Spleen (tissue), 11 donors: ENCODE data around the gene WNT9A. TPM values are rescaled to one million over a fixed set of nuclear protein-coding genes. Genes with fewer than 3 reads are reported as not detected.
"Not testable (repeated sequence)": the region's sequence is repeated elsewhere in the genome, so short reads cannot be mapped to it uniquely, and the experiment has no call there.

Experiments
- DNase-seq: peaks from one replicate; pipeline ENCODE4 v3.0.0-alpha.2; 2020
- H3K27ac ChIP-seq, 8 donors: fragments of 200-600 bp; sonication (generic) in 7 of 8; 1 replicate in 4 of 8; 2 replicates in 4 of 8; pipeline versions ENCODE4 v1.5.0 to v1.8.0; 2016 to 2021; ENCODE audit warnings: inconsistent platforms in 4 of 8, mild to moderate bottlenecking in 4 of 8, moderate library complexity in 1 of 8
- H3K27me3 ChIP-seq, 7 donors: fragments of 200-600 bp; sonication (generic) in 6 of 7; replicated peaks in 1 of 7; 1 replicate in 4 of 7; 2 replicates in 3 of 7; pipeline versions ENCODE4 v1.5.0 to v1.8.0; 2016 to 2021; ENCODE audit warnings: inconsistent platforms in 3 of 7, mild to moderate bottlenecking in 1 of 7
- H3K36me3 ChIP-seq, 6 donors: fragments of 200-600 bp; sonication (generic) in 5 of 6; 1 replicate in 4 of 6; 2 replicates in 2 of 6; pipeline versions ENCODE4 v1.5.0 to v1.8.0; 2016 to 2021; ENCODE audit warnings: inconsistent platforms in 2 of 6
- H3K4me1 ChIP-seq, 6 donors: fragments of 200-600 bp; sonication (generic) in 5 of 6; 1 replicate in 3 of 6; 2 replicates in 3 of 6; pipeline versions ENCODE4 v1.5.0 to v1.8.0; 2016 to 2021; ENCODE audit warnings: inconsistent platforms in 3 of 6
- H3K4me3 ChIP-seq, 8 donors: fragments of 200-600 bp; sonication (generic) in 7 of 8; 1 replicate in 4 of 8; 2 replicates in 4 of 8; pipeline versions ENCODE4 v1.5.0 to v1.8.0; 2016 to 2021; ENCODE audit warnings: inconsistent platforms in 4 of 8, mild to moderate bottlenecking in 4 of 8, moderate library complexity in 2 of 8
- H3K9me3 ChIP-seq, 8 donors: fragments of 200-600 bp; sonication (generic) in 7 of 8; 1 replicate in 4 of 8; 2 replicates in 4 of 8; pipeline versions ENCODE4 v1.5.0 to v1.8.0; 2016 to 2021; ENCODE audit warnings: inconsistent platforms in 4 of 8
- POLR2A ChIP-seq, 3 donors: fragments of 450-650 bp; IDR thresholded peaks; one replicate each; pipeline ENCODE4 v1.5.1; 2017; ENCODE audit warnings: antibody characterized with exemption in 3 of 3, mild to moderate bottlenecking in 1 of 3
- POLR2AphosphoS5 ChIP-seq, 3 donors: sonication (generic); formaldehyde crosslinking; IDR thresholded peaks; one replicate each; pipeline ENCODE4 v1.5.1; 2017; ENCODE audit warnings: antibody characterized with exemption in 3 of 3
- WGBS, 5 donors: extraction: QIAGEN DNeasy Blood & Tissue Kit in 3 of 5; methylation state at CpG; one replicate each; pipeline versions ENCODE4 v1.1.5 to v1.1.7; 2013 to 2018; 5-methylcytosine and 5-hydroxymethylcytosine counted together
- intact Hi-C: fragments of 100-400 bp; cut with DNase I; formaldehyde crosslinking; loops from one replicate; pipeline ENCODE4 v1.15.0; 2023; ENCODE audit warnings: low total_unique reads
- polyA plus RNA-seq, 3 donors: library from polyadenylated mRNA; stranded (reverse); fragments of 200-250 nt; gene quantifications; one replicate each; pipeline ENCODE4 v1.2.1, GENCODE V29; 2013
- total RNA-seq, 7 donors: library from RNA; depleted of rRNA in 3 of 7; stranded (reverse); fragments of >200 nt in 3 of 7; fragmentation: NEBNext Ultra II Directional in 4 of 7; extraction: Animal tissue kit (Norgen Biotek cat#: 25700) in 4 of 7; gene quantifications; one replicate each; pipeline versions ENCODE4 v1.1.0 to v1.2.1, GENCODE V29; 2016 to 2021
- TF ChIP-seq, protein P1 (sequence below), 11 experiments: fragments of 200-600 bp in 7 of 11; fragments of 450-650 bp in 4 of 11; sonication (generic) in 4 of 11; IDR thresholded peaks in 8 of 11; conservative IDR thresholded peaks in 3 of 11; 1 replicate in 7 of 11; 2 replicates in 4 of 11; pipeline versions ENCODE4 v1.4.0 to v1.8.0; 2016 to 2021; ENCODE audit warnings: antibody characterized with exemption in 11 of 11, inconsistent platforms in 4 of 11, mild to moderate bottlenecking in 1 of 11
- donor health status: healthy with polysubstance abuse.
- donor health status: DM: no; HTN: no; CAD: no; lungs with moderate emphysema.
- donor health status: DM: no; HTN: no; CAD: no.
- donor health status: Bipolar disorder and iron deficiency.
- donor health status: healthy.
- donor health status: DM: no; HTN: no; CAD: no.
- donor health status: DM: yes; HTN: yes; CAD: no.

The WNT9A gene
- total and polyA plus RNA-seq, 10 donors: 0.08 to 3.6 (median 0.77) TPM

- H3K36me3 ChIP-seq, H3K27me3 ChIP-seq, DNase-seq, intact Hi-C loops, H3K4me1 ChIP-seq, H3K27ac ChIP-seq, H3K4me3 ChIP-seq, H3K9me3 ChIP-seq: not testable (repeated sequence)
- 75 to 94% (median 90%) methylated on average over 2 of the region's 2 CpGs for WGBS, 5 donors
Observed at GRCh38 chr1:227966733-227967132, 19.0 kb upstream of the WNT9A start.

- no peaks in the 10 kb centered on the region for H3K9me3 ChIP-seq
- peaks cover 0 to 32% (median 5%) of the 10 kb centered on the region in 7 donors for H3K27me3 ChIP-seq
- H3K4me3 ChIP-seq: no peak overlapping the region
- intact Hi-C loops: no loop called here
- no peaks in the 10 kb centered on the region for H3K36me3 ChIP-seq
- H3K27ac ChIP-seq: no peak overlapping the region
- TF ChIP-seq, protein P1, sequence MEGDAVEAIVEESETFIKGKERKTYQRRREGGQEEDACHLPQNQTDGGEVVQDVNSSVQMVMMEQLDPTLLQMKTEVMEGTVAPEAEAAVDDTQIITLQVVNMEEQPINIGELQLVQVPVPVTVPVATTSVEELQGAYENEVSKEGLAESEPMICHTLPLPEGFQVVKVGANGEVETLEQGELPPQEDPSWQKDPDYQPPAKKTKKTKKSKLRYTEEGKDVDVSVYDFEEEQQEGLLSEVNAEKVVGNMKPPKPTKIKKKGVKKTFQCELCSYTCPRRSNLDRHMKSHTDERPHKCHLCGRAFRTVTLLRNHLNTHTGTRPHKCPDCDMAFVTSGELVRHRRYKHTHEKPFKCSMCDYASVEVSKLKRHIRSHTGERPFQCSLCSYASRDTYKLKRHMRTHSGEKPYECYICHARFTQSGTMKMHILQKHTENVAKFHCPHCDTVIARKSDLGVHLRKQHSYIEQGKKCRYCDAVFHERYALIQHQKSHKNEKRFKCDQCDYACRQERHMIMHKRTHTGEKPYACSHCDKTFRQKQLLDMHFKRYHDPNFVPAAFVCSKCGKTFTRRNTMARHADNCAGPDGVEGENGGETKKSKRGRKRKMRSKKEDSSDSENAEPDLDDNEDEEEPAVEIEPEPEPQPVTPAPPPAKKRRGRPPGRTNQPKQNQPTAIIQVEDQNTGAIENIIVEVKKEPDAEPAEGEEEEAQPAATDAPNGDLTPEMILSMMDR (IDR thresholded peaks at IDR 0.05 in 8 of 11, conservative IDR thresholded peaks at IDR 0.05 in 3 of 11): no peak
- TF ChIP-seq POLR2A (IDR thresholded peaks at IDR 0.05) (no peak), POLR2AphosphoS5 (IDR thresholded peaks at IDR 0.05) (no peak)
- DNase-seq: no peak
- WGBS, 5 donors: 37 to 43% (median 38%) methylated on average over 4 of the region's 4 CpGs
- no peaks in the 10 kb centered on the region for H3K4me1 ChIP-seq
Observed at GRCh38 chr1:227961651-227962466, 14.1 kb upstream of the WNT9A start.

GRCh38 chr1:227959325-227959860, 11.7 kb upstream of the WNT9A start:
- 83 to 95% (median 92%) methylated on average over 10 of the region's 10 CpGs for WGBS, 5 donors
- H3K4me1 ChIP-seq: no peaks in the 10 kb centered on the region
- DNase-seq: peak; percentile 9
- H3K9me3 ChIP-seq: peaks cover 0 to 6% (median 0%) of the 10 kb centered on the region in 8 donors
- H3K27me3 ChIP-seq: peaks cover 0 to 53% (median 10%) of the 10 kb centered on the region in 7 donors
- H3K4me3 ChIP-seq: no peak overlapping the region
- TF ChIP-seq, protein P1 (IDR thresholded peaks at IDR 0.05 in 8 of 11, conservative IDR thresholded peaks at IDR 0.05 in 3 of 11): no peak
- no peak for TF ChIP-seq POLR2A (IDR thresholded peaks at IDR 0.05)
- H3K36me3 ChIP-seq: no peaks in the 10 kb centered on the region
- intact Hi-C loops: no loop called here
- H3K27ac ChIP-seq: no peak overlapping the region

DNA sequence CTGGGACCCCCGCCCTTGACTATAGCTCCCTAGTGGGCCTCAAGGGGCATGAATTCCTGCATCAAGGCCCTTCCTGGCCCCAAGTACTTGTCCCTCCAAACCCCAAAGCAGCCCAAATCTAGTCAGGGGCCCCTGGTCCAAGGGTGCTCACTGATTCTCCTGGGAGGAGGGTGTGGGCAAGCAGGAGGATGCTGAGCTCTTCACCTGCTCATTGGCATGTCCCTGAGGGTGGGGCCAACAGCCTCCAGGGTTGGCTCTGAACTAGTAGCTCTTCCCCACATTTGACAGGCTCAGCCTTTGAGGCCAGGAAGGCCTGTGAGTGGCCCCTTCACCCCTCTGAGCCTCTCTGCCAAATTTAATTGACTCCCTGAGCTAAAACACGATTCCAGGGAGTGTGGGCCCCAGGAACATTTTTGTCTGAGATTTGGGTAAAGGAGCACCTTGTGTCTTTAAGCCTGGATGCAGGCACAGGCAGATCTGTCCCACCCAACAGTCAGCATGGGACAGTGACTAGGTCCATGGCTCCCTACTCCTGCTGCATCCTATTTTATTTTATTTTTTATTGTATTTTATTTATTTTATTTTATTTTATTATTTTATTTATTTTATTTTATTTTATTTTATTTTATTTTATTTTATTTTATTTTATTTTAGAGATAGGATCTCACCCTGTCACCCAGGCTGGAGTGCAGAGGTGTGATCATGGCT, 11.0 kb upstream of the WNT9A start:
- intact Hi-C loops: no loop called here

More for the DNA sequence above, 11.0 kb upstream of the WNT9A start:
- no peak overlapping the region for H3K27ac ChIP-seq
- H3K4me3 ChIP-seq: no peak overlapping the region
- WGBS, 5 donors: 60 to 68% (median 64%) methylated on average over 2 of the region's 2 CpGs
- no peak for TF ChIP-seq POLR2AphosphoS5 (IDR thresholded peaks at IDR 0.05)
- TF ChIP-seq, protein P1 (IDR thresholded peaks at IDR 0.05 in 8 of 11, conservative IDR thresholded peaks at IDR 0.05 in 3 of 11): no peak
- peaks cover 0 to 60% (median 13%) of the 10 kb centered on the region in 7 donors for H3K27me3 ChIP-seq
- DNase-seq: peak; percentile 31
- no peaks in the 10 kb centered on the region for H3K36me3 ChIP-seq
- peaks cover 0 to 6% (median 0%) of the 10 kb centered on the region in 8 donors for H3K9me3 ChIP-seq
- H3K4me1 ChIP-seq: no peaks in the 10 kb centered on the region
